HL-60/S4 treated with retinoic acid at 250 ng/mL for 4 days and 3 days (cell line): ENCODE measurements around the gene DDIT3.
"Not testable (repeated sequence)": the region's sequence is repeated elsewhere in the genome, so short reads cannot be mapped to it uniquely, and the experiment has no call there.

Source experiments
- in situ Hi-C: fragments of 300-500 bp; cut with MboI; formaldehyde crosslinking; loops from 2 replicates; pipeline ENCODE4 v1.7.0; 2022; ENCODE audit warnings: low sequenced_read_pairs

DDIT3 gene

DNA sequence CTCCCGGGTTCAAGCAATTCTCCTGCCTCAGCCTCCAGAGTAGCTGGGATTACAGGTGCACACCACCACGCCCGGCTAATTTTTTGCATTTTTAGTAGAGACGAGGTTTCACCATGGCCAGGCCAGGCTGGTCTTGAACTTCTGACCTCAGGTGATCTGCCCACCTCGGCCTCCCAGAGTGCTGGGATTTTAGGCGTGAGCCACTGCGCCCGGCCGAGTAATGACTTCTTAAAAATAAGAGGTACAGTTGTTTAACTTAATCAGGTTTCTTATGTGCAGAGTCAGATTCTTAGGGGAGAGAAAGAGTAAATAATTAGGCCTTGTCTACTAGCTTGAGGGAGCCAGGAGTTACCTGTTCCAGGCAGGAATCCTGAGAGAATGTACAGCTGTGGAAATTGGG, 6.1 kb downstream of the DDIT3 start:
- in situ Hi-C loops, result not testable (repeated sequence)

DNA sequence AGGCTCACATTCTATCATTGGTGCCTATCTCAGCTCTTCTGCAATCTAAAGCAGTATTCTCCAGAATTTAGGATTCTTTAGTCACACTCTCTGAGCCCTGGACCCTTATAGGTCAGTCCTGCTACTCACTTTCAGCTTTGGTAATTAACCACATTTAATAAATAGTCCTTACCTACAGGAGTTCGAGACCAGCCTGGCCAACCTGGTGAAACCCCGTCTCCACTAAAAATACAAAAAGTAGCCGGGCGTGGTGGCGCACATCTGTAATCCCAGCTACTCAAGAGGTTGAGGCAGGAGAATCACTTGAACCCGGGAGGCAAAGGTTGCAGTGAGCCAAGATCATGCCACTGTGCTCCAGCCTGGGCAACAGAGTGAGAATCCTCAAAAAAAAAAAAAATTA, 6.6 kb downstream of the DDIT3 start:
- in situ Hi-C loops, result not testable (repeated sequence)

DNA sequence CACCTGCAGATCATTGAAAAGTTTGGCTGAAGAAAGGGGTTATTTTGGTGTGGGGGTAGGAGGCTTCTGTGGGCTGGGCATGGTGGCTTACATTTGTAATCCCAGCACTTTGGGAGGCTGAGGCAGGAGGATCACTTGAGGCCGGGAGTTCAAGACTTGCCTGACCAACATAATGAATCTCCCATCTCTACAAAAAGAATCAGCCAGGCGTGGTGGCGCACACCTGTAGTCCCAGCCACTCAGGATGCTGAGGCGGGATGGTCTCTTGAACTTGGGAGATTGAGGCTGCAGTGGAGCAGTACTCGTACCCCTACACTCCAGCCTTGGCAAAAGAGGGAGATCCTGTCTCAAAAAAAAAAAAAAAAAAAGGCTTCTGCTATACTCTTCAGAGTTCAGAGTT, 7.0 kb downstream of the DDIT3 start:
- in situ Hi-C loops, result no loop called here

DNA sequence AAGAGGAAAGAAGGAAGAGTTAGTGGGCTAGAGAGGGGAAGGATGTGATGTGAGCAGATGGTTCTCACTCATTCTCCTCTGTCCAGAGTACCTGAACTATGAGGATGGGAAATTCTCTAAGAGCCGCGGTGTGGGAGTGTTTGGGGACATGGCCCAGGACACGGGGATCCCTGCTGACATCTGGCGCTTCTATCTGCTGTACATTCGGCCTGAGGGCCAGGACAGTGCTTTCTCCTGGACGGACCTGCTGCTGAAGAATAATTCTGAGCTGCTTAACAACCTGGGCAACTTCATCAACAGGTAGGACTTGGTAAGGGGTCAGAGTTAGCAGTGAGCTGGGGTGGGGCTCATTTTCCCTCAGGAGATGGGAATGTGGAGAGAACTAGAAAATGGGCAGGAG, 7.6 kb downstream of the DDIT3 start:
- in situ Hi-C loops, result no loop called here

DNA sequence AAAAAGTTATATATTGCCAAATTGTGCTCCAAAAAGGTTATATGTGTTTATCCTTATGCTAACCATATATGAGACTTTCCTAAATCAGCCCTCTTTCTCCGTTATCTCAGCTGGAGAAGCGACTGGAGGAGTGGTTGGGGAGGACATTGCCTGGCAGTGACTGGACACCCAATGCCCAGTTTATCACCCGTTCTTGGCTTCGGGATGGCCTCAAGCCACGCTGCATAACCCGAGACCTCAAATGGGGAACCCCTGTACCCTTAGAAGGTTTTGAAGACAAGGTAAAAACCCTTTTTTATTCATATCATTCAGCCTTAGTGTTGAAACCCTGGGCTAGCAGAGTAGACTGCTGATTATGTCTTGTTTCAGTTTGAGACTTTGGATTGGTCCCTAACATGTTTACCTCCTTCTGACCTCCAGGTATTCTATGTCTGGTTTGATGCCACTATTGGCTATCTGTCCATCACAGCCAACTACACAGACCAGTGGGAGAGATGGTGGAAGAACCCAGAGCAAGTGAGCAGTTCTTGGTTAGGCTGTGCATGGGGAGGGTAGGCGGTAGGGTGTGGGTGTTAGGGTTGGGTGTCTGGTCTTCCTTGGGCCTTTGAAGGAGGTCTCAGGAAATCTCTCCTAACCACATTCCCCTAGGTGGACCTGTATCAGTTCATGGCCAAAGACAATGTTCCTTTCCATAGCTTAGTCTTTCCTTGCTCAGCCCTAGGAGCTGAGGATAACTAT, 8.6 kb downstream of the DDIT3 start:
- in situ Hi-C loops, result no loop called here

DNA sequence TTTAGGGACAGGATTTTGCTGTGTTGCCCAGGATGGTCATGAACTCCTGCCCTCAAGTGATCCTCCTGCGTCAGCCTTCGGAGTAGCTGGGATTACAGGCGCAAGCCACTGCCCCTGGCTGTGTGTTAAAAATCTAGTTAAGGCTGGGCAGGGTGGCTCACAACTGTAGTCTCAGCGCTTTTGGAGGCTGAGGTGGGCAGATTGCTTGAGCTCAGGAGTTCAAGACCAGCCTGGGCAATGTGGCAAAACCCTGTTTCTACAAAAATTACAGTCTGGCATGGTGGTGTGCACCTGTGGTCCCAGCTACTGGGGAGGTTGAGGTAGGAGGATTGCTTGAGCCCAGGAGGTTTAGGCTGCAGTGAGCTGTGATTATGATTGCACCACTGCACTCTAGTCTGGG, 9.2 kb downstream of the DDIT3 start:
- in situ Hi-C loops, result no loop called here

DNA sequence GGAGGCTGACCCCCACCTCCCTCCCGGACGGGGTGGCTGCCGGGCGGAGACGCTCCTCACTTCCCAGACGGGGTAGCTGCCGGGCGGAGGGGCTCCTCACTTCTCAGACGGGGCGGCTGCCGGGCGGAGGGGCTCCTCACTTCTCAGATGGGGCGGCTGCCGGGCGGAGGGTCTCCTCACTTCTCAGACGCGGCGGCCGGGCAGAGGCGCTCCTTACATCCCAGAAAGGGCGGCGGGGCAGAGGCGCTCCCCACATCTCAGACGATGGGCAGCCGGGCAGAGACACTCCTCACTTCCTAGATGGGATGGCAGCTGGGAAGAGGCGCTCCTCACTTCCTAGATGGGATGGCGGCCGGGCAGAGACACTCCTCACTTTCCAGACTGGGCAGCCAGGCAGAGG, 12.5 kb downstream of the DDIT3 start:
- in situ Hi-C loops, result not testable (repeated sequence)

DNA sequence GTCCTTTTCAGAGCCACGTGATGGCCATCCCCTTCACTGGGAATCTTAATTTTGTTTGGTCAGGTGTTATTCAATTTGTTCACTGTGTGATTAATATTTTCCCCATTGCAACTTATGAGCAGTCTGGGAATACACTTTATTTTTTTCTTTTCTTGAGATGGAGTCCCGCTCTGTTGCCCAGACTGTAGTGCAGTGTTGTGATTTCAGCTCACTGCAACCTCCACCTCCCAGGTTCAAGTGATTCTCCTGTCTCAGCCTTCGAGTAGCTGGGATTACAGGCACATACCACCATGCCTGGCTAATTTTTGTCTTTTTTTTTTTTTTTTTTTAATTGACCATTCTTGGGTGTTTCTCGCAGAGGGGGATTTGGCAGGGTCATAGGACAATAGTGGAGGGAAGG, 13.8 kb downstream of the DDIT3 start:
- in situ Hi-C loops, result not testable (repeated sequence)

DNA sequence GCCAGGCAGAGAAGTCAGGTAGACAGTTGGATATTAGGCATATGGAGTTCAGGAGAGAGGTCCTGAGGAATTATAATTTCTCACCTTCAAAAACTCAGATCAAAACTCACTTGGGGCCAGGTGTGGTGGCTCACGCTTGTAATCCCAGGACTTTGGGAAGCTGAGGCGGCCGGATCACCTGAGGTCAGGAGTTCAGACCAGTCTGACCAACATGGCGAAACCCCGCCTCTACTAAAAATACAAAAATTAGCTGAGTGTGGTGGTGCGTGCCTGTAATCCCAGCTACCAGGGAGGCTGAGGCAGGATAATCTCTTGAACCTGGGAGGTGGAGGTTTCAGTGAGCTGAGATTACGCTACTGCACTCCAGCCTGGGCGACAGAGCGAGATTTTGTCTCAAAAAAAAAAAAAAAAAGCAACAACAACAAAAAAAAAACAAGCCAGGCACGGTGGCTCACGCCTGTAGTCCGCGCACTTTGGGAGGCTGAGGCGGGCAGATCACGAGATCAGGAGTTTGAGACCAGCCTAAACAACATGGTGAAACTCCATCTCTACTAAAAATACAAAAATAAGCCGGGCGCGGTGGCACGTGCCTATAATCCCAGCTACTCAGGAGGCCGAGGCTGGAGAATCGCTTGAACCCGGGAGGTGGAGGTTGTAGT, 17.9 kb downstream of the DDIT3 start:
- in situ Hi-C loops, result not testable (repeated sequence)

DNA sequence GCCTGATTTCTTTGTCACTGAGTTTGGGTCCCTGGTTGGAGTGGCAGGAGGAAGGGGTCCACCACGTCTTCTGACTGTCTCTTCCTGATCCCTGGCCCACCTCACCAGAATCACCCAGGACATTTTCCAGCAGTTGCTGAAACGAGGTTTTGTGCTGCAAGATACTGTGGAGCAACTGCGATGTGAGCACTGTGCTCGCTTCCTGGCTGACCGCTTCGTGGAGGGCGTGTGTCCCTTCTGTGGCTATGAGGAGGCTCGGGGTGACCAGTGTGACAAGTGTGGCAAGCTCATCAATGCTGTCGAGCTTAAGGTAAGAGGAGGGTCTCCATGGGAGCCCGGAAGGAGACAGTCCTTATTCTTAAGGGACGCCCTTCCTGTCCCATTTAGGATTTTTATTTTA, 20.1 kb downstream of the DDIT3 start:
- in situ Hi-C loops, result no loop called here

DNA sequence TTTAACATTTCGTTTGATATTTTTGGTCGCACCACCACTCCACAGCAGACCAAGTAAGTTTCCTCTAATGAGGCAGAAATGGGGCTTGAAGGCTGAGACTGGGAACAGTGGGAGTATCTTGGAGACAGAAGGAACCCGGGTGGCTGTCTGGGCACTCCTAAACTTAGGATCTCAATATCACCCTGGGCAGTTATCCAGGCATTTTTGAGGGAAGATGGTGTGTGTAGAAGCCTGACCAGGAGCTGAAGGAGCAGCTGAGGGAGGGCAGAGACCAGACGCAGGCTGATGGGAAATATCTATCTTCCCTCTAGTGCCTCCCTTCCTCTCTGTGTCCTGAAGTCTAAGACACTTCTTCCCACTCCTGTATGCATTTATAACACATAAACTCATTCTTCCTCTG, 21.7 kb downstream of the DDIT3 start:
- in situ Hi-C loops, result no loop called here

DNA sequence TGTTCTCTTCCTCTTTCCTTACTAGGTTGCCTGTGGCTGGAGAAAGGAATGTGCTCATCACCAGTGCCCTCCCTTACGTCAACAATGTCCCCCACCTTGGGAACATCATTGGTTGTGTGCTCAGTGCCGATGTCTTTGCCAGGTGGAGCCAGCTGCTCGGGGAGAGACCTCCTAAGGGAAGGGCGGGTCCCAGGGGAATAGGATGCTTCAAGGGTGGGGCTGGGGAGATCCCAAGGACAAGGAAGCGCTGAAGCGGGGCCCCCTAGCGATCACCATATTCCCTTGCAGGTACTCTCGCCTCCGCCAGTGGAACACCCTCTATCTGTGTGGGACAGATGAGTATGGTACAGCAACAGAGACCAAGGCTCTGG, 22.2 kb downstream of the DDIT3 start:
- in situ Hi-C loops, result no loop called here

DNA sequence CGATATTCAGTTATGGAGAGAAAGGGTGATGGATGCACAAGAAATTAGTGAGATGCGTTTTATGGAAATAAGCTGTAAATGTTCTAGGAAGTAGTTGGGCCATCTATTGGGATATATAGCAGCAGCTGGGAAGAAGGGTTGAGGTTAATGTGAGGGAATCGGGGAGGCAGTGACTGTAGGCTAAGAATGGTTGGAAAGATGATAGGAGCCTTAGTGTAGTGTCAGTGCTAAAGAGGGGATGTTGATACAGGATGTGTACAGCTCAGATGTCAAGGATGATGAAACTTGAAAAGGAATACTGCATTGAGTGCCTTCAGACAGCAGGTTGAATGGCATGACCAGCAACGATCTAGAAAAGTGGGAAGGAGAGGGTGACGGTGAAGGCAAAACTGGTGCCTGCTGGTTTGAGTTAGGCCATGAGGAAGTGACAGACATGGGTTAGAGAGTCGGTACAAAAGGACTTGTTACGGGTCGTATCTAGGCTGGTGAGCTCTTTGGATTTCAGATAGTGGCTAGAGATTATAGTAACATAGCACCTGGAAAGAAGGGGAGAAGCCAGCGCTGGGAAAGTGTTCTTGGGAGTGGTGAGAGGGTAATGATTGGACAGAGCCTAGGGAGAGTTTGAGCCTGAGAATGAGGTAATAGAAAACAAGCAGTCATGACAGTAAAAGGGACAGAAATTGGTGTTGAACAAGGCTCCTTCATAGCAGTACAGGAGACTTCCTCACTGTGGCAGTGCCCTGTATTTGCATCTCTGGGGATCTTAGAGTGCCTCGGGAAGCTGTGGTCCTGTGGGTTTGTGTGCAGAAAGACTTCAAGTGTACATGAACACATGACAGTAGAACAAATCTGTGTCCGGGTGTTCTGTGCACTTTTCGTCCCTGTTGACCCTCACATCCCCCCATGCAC, 22.8 kb downstream of the DDIT3 start:
- in situ Hi-C loops, result no loop called here

DNA sequence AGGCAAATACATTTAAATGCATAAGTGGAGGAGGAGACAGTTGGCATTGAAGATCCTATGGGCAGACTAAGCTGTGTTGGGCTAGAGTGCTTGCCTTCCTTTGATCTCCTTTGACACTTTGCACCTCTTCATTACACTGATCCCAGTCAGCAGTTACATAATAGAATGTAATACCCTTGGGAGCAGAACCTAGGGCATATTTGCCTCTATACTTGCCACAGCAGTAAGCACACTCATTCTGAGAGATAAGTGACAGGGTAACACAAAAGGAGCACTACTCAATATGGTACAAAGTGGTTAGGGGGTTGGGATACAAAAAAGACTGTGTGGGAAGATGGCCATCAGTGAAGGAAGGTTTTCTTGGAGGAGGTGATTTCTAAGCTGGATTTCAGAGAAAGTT, 23.5 kb downstream of the DDIT3 start:
- in situ Hi-C loops, result no loop called here

DNA sequence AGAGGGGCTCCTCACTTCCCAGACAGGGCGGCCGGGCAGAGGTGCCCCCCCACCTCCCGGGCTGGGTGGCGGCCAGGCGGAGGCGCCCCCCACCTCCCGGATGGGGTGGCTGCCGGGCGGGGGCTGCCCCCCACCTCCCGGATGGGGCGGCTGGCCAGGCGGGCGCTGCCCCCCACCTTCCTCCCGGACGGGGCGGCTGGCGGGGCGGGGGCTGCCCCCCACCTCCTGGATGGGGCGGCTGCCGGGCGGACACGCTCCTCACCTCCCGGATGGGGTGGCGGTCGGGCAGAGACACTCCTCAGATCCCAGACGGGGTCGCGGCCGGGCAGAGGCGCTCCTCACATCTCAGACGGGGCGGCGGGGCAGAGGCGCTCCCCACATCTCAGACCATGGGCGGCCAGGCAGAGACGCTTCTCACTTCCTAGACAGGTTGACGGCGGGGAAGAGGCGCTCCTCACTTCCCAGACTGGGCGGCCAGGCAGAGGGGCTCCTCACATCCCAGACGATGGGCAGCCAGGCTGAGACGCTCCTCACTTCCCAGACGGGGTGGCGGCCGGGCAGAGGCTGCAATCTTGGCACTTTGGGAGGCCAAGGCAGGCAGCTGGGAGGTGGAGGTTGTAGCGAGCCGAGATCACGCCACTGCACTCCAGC, 25.1 kb downstream of the DDIT3 start:
- in situ Hi-C loops, result not testable (repeated sequence)

DNA sequence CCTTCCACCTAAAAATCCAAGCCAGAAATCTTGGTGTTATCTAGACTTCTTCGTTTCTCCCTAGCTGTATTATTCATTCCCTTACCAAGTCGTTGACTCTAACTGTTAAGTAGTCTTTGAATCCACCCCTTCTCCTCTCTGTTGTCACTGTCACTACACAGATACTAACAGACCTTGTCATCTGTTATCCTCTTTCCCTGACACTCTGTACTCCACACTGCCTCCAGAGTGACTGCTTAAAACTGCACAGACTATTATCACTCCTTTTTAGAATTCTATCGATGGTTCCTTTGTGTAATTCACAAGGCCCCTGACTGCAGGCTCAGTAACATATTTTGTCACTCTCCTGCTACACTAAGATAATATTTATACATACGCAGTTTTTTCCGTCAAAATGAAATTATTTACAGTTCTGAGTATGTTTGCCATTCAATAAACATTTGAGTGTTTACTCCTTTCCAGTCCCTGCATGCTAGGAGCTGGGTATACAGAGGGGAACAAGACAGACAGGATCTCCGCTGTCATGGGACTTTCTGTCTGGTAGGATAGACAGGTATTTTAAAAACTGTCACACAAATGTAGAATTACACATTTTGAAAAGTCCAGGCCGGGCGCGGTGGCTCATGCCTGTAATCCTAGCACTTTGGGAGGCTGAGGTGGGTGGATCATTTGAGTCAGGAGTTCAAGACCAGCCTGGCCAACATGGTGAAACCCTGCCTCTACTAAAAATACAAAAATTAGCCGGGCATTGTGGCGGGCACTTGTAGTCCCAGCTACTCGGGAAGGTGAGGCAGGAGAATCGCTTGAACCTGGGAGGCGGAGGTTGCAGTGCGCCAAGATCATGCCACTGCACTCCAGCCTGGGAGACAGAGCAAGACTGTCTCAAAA, 28.7 kb downstream of the DDIT3 start:
- in situ Hi-C loops, result no loop called here

DNA sequence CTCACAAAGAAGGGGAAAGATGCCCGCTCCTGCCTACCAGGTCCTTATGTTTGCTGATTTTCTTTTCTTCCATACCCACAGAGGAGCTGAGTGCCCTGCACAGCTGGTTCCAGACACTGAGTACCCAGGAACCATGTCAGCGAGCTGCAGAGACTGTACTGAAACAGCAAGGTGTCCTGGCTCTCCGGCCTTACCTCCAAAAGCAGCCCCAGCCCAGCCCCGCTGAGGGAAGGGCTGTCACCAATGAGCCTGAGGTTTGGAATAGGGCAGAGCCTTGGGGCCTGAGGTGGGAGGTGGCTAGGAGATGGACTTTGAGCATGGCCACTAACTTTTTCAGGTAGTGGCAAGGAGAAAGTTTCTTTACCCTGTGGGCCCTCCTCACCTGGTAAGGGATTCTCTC, 30.2 kb downstream of the DDIT3 start:
- in situ Hi-C loops, result no loop called here

DNA sequence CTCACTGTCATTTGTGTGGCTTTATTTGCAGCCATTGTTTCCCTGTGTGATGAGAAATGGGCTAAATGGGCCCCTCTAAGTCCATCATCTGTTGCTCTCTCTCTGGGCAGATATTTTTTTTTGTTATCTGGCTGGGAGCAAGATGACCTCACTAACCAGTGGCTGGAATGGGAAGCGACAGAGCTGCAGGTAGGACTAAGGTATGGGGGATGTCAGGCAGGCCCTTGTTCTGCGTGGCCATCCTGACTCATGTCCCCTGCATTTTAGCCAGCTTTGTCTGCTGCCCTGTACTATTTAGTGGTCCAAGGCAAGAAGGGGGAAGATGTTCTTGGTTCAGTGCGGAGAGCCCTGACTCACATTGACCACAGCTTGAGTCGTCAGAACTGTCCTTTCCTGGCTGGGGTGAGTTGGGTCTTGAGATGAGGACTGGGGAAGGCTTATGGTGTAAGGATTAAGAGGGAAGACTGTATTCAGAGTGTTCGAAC, 31.1 kb downstream of the DDIT3 start:
- in situ Hi-C loops, result no loop called here

DNA sequence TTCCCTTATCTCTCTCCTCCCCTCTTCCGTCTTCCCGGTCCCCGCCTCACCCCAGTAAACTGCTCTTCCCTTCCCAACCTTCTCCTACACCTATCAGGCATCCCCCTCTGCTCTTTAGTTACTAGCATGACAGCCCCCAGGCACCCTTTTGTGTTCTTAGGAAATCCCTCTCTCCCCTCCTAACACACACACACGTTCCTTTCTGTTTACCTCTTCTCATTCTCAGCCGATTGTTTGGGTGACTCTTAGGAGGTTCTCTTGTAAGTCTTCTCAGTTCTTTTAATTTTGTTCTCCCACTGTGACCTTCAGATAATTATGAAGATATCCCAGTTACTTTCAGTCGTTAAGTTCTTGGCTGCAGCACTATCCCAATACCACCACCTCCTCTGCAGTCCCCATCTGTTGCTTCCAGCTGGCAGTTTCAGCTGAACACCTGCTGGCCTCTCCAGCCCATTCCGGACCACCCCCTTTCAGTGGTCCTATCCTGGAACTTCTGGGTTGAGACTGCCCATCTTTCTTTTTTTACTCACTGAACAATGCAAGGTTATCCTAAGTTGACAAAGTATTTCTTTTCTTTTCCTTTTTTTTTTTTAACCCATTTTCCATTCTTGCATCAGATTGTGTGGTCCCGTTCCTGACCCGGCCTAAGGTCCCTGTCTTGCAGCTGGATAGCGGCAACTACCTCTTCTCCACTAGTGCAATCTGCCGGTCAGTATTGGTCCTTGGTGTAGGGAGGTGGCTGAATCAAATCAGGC, 31.7 kb downstream of the DDIT3 start:
- in situ Hi-C loops, result no loop called here
